Measurements from ENCODE around the gene MCFD2. TPM values are rescaled to one million over a fixed set of nuclear protein-coding genes. Genes with fewer than 3 reads are reported as not detected.

MCFD2 gene
- total RNA-seq, 1 donor from 2014 or later, result 104 TPM

- DNase-seq (no peak), ATAC-seq (no peak)
- TF ChIP-seq CTCF (IDR thresholded peaks at IDR 0.05), result no peak
- H3K4me1 ChIP-seq, result peaks cover 21% of the 10 kb centered on the region
- H3K27ac ChIP-seq, result no peak overlapping the region
- peaks cover 47% of the 10 kb centered on the region for H3K36me3 ChIP-seq
- H3K9me3 ChIP-seq, result no peaks in the 10 kb centered on the region
- no peak overlapping the region for H3K4me3 ChIP-seq
- intact Hi-C loops (cut with DNase I), result no loop called here
- H3K27me3 ChIP-seq, result no peaks in the 10 kb centered on the region
Observed at GRCh38 chr2:46952171-46952570, 36.6 kb upstream of the MCFD2 start.

GRCh38 chr2:46951290-46952064, 35.9 kb upstream of the MCFD2 start:
- Histone ChIP-seq H3K9me3 (no peaks in the 10 kb centered on the region), H3K4me1 (peaks cover 26% of the 10 kb centered on the region), H3K4me3 (no peak overlapping the region), H3K27me3 (no peaks in the 10 kb centered on the region), H3K27ac (peak overlapping the region; percentile 20), H3K36me3 (peaks cover 40% of the 10 kb centered on the region)
- no peak for TF ChIP-seq CTCF (IDR thresholded peaks at IDR 0.05)
- ATAC-seq (no peak), DNase-seq (no peak)
- intact Hi-C loops (cut with DNase I), result no loop called here

GRCh38 chr2:46950314-46950713, 34.7 kb upstream of the MCFD2 start:
- no peak for TF ChIP-seq CTCF (IDR thresholded peaks at IDR 0.05)
- ATAC-seq, result no peak
- Histone ChIP-seq H3K4me3 (no peak overlapping the region), H3K27me3 (no peaks in the 10 kb centered on the region), H3K9me3 (no peaks in the 10 kb centered on the region), H3K36me3 (peaks cover 37% of the 10 kb centered on the region), H3K27ac (no peak overlapping the region), H3K4me1 (peaks cover 27% of the 10 kb centered on the region)
- intact Hi-C loops (cut with DNase I), result no loop called here
- DNase-seq, result no peak

- intact Hi-C loops (cut with DNase I), result no loop called here
- Histone ChIP-seq H3K27me3 (no peaks in the 10 kb centered on the region), H3K9me3 (no peaks in the 10 kb centered on the region), H3K36me3 (peaks cover 23% of the 10 kb centered on the region), H3K27ac (no peak overlapping the region), H3K4me1 (peaks cover 37% of the 10 kb centered on the region), H3K4me3 (no peak overlapping the region)
- no peak for DNase-seq
- no peak for ATAC-seq
- TF ChIP-seq CTCF (IDR thresholded peaks at IDR 0.05), result no peak
Observed at GRCh38 chr2:46947841-46948240, 32.2 kb upstream of the MCFD2 start.

- DNase-seq (no peak), ATAC-seq (no peak)
- Histone ChIP-seq H3K9me3 (no peaks in the 10 kb centered on the region), H3K27ac (no peak overlapping the region), H3K27me3 (no peaks in the 10 kb centered on the region), H3K36me3 (peaks cover 4% of the 10 kb centered on the region), H3K4me3 (no peak overlapping the region), H3K4me1 (peaks cover 42% of the 10 kb centered on the region)
- TF ChIP-seq CTCF (IDR thresholded peaks at IDR 0.05), result no peak
- intact Hi-C loops (cut with DNase I), result no loop called here
Observed at GRCh38 chr2:46945671-46946070, 30.1 kb upstream of the MCFD2 start.

Data from upper lobe of right lung (tissue), 1 donor.